UCSD-AML1 (cell line): ENCODE data around the gene KIR3DL1.
"Not testable (repeated sequence)": the region's sequence is repeated elsewhere in the genome, so short reads cannot be mapped to it uniquely, and the experiment has no call there.

ENCODE experiments used
- DNase-seq: peaks from one replicate; lab custom pipeline; 2025; ENCODE audit not compliant: unreplicated experiment; lab: John Stamatoyannopoulos, UW

Gene KIR3DL1

GRCh38 chr19:54816251-54816650, at the start of gene KIR3DL1:
TSS of gene KIR3DL1 (plus strand) at chr19:54816468.
- DNase-seq = not testable (repeated sequence)

- DNase-seq = not testable (repeated sequence)
These were observed 46.6 kb upstream of the KIR3DL1 start, which contains the start of gene KIR2DL1 for GRCh38 chr19:54769646-54770045. TSS of gene KIR2DL1 (plus strand) at chr19:54769793. CDS start at chr19:54769851, 58 bp downstream.

GRCh38 chr19:54770511-54770910, 45.8 kb upstream of the KIR3DL1 start:
- not testable (repeated sequence) for DNase-seq

DNA sequence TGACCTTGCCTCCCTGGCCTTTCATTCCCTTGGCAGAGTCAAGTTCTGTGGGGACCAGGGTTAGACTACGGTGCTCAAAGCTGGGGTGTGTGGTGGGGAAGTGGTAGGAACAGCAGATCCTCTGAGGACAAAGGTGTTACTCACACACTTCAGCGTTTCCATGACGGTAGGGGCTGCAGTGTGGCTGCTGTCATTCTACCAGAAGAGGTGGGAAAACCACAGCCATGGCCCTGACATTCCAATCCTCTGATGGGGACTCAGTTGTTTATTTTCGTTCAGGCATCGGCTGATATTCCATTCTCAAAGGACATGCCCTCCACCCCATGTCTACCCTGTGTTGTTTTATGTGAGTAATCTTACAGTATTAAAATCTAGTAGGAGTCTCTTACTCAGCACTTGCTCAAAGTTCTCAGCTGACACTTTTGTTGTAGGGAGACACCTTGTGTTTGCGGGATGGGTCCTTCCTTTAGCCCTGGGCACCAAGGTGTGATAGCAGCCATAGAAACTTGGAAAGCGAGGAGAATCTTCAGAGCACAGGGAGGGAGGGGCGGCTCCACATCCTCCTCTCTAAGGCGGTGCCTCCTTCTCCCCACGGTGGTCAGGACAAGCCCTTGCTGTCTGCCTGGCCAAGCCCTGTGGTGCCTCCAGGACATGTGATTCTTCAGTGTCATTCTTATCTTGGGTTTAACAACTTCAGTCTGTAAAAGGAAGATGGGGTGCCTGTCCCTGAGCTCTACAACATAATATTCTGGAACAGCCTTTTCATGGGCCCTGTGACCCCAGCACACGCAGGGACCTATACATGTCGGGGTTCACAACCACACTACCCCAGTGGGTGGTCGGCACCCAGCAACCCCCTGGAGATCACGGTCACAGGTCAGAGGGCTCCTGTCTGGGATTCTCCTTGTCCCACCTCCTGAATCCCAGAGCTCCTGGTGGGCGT, 45.0 kb upstream of the KIR3DL1 start:
- not testable (repeated sequence) for DNase-seq

DNA sequence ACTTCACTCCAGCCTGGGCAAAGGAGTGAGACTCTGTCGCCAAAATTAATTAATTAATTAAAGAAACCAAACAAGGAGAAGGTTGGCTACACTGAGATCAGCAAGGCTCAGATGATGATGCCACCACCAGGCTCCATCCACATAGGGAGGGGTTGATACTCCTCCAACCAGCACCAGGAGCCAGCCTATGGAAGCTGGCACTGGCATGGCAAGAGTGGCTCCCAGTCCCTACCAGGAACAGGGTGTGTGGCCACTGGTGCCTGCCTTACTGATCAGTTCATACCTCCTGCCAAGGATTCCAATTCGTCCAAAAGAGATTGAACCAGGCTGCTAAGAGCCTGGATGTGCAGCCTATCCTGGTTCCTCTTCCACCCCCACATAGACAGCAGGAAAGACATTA, 43.6 kb upstream of the KIR3DL1 start:
- DNase-seq = not testable (repeated sequence)

DNA sequence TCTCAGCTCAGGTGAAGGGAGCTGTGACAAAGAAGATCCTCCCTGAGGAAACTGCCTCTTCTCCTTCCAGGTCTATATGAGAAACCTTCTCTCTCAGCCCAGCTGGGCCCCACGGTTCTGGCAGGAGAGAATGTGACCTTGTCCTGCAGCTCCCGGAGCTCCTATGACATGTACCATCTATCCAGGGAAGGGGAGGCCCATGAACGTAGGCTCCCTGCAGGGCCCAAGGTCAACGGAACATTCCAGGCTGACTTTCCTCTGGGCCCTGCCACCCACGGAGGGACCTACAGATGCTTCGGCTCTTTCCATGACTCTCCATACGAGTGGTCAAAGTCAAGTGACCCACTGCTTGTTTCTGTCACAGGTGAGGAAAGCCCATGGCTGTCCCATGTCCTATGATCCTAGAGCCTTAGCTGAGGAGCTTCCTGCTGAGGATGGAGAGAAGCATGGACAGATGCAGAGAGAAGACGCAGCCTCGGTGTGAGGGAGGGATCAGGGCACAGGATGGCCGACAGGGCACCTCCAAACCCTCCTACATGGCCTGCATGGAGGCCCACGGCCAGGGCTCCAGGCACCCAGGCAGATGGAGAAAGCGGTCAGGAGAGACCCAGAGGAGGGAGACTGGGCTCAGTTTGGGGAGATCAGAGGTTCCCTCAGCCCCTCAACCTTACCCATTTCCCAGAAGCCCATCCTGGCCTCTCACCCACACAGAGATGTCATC, 41.0 kb upstream of the KIR3DL1 start:
- DNase-seq = not testable (repeated sequence)

DNA sequence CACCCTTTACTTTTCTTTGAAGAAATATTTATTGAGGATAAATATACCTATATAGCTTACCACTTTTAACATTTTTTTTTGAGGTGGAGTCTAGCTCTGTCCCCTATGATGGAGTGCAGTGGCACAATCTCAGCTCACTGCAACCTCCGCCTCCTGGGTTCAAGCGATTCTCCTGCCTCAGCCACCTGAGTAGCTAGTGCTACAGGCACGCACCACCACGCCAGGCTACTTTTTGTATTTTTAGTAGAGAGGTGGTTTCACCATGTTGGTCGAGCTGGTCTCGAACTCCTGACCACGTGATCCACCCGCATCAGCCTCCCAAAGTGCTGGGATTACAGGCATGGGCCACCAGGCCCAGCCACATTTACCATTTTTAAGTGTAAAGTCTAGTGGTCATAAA, 40.4 kb upstream of the KIR3DL1 start:
- not testable (repeated sequence) for DNase-seq

GRCh38 chr19:54777851-54778250, 38.4 kb upstream of the KIR3DL1 start:
- not testable (repeated sequence) for DNase-seq

DNA sequence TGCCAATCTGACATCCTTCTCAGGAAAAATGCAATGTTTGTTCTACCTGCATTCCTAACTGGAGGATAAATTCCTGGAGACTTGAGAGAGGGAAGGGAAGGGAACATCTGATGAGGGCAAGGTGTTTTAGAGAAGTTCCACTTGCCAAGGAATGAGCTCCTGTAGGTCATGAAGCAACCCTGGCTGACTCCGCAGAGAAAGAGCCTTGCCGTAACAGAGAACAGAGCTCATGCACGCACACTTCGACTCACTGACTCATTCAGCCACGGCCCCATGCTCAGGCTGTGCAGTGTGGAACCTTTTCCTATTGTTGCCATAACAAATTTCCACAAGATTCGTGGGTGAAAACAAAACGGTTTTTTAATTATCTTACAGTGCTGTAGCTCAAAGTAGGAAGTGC, 37.4 kb upstream of the KIR3DL1 start:
- not testable (repeated sequence) for DNase-seq

DNA sequence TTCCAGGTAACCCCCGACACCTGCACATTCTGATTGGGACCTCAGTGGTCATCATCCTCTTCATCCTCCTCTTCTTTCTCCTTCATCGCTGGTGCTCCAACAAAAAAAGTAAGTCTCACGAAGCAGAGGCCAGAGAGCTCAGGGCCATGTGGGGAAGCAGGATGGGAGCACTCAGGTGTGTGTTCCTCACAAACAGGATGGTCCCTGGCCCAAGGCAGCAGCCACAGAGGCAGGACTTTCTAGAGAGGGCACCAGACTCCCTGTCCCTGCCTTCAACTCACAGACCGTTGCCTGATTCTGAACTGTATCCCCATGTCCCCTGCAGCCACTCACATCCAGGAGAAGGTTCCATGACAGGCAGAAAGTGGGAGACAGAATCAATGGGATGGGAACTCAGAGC, 33.4 kb upstream of the KIR3DL1 start:
- DNase-seq = not testable (repeated sequence)

DNA sequence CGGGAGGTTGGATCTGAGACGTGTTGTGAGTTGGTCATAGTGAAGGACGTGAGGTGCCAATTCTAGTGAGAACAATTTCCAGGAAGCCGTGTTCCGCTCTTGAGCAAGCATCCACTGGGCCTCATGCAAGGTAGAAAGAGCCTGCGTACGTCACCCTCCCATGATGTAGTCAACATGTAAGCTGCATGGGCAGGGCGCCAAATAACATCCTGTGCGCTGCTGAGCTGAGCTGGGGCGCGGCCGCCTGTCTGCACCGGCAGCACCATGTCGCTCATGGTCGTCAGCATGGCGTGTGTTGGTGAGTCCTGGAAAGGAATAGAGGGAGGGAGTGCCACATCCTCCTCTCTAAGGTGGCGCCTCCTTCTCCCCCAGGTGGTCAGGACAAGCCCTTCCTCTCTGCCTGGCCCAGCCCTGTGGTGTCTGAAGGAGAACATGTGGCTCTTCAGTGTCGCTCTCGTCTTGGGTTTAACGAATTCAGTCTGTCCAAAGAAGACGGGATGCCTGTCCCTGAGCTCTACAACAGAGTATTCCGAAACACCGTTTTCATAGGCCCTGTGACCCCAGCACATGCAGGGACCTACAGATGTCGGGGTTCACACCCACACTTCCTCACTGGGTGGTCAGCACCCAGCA, 30.1 kb upstream of the KIR3DL1 start:
- DNase-seq = not testable (repeated sequence)

DNA sequence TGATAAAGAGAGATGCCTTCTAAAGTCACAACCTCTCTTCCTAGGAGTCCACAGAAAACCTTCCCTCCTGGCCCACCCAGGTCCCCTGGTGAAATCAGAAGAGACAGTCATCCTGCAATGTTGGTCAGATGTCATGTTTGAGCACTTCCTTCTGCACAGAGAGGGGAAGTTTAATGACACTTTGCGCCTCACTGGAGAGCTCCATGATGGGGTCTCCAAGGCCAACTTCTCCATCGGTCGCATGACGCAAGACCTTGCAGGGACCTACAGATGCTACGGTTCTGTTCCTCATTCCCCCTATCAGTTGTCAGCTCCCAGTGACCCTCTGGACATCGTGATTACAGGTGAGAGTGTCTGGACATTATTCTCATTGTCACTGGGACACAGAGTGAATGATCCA, 28.1 kb upstream of the KIR3DL1 start:
- DNase-seq = not testable (repeated sequence)

DNA sequence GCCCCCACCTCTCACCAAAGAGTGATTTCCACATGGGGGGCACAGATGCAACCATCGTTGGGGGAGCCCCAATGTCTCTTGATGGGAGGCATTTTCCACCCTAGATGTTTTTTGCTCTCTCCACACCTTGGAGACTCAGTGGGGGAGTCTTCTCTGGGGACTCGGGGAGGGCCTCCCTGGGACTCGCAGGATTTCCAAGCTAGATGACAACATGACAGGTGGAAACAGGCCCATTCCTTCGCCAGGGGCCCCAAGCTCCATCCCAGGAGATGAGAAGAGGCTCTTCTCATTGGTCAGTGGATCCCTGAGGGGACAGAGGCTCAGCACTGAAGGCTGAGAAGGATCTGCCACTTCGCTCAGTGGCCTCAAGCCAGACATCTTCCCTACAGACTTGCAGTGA, 25.6 kb upstream of the KIR3DL1 start:
- DNase-seq = no peak

DNA sequence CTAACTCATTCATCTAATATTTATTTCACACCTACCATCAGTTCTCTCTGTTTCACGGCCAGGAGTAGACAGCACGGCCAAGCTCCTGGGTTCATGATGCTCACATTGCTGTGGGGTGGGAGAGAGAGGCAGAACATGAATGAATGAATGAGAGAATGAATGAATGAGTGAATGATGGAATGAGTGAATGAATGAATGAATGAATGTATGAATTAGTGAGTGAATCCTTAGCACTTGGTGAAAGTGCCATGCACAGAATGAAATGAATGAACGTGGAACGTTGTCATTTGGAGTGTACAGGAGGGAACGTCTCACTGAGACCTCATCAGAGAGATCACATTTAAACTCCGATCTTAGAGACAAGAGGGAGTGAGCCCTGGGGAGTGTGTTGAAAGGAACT, 24.8 kb upstream of the KIR3DL1 start:
- DNase-seq = no peak

- DNase-seq = no peak
These were observed 23.5 kb upstream of the KIR3DL1 start for GRCh38 chr19:54792814-54793213.

DNA sequence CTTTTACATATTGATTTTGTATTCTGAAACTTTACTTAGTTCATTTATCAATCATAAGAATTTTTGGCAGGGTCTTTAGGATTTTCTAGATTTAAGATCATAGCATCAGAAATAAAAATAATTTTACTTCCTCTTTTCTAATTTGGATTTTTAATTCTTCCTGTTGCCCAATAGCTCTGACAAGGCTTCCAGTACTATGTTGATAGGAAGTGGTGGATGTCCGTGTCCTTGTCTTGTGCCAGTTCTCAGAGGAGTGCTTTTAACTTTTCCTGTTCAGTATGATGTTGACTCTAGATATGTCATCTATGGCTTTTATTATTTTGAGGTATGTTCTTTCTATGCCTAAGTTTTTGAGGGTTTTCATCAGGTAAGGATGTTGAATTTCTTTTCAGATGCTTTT, 20.5 kb upstream of the KIR3DL1 start:
- no peak for DNase-seq

- peak; percentile 20 for DNase-seq
These were observed 12.9 kb upstream of the KIR3DL1 start, which contains the start of gene KIR2DL4 for GRCh38 chr19:54803410-54803809. TSS of gene KIR2DL4 (plus strand) at chr19:54803610. CDS start at chr19:54803652, 42 bp downstream.

DNA sequence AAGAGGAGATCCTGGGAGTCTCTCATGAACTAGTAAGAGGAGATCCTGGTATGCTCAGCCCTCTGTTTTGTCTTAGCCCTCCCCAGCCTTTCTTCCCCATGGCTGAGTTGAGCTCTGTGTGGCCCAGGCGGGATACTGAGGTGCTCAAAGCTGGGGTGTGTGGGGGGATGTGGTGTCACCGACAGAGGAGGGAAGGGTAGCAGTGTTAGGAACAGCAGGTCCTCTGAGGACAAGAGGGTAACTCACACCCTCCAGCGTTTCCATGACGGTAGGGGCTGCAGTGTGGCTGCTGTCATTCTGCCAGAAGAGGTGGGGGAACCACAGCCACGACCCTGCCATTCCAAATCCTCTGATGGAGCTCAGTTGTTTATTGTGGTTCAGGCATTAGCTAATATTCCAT, 12.2 kb upstream of the KIR3DL1 start:
- DNase-seq = no peak

GRCh38 chr19:54804571-54804970, 11.7 kb upstream of the KIR3DL1 start:
- no peak for DNase-seq

- DNase-seq = no peak
These were observed 10.4 kb upstream of the KIR3DL1 start for GRCh38 chr19:54805665-54806515.
